Caki2 (cell line): ENCODE results near the gene LAMA4. TPM values are rescaled to one million over a fixed set of nuclear protein-coding genes. Genes with fewer than 3 reads are reported as not detected.

Experiments
- DNase-seq: peaks from one replicate; pipeline ENCODE4 v3.0.0-alpha.2; 2015; ENCODE audit warnings: low read depth
- in situ Hi-C: cut with HindIII; loops from 2 replicates; pipeline ENCODE4 v1.10.0; 2016; ENCODE audit warnings: low sequenced_read_pairs, low pct_unique_long_range_greater_than_20kb, mixed read lengths
- total RNA-seq: library from RNA; depleted of rRNA; stranded (reverse); fragments of >200 nt; shearing (Covaris generic); gene quantifications from 2 replicates; pipeline ENCODE4 v1.2.3, GENCODE V29; 2014; ENCODE audit warnings: low replicate concordance

LAMA4 gene
- total RNA-seq, 1 experiment from 2014 or later: 12.4 TPM

- in situ Hi-C loops: no loop called here
Measured at GRCh38 chr6:112179631-112180030, 74.7 kb downstream of the LAMA4 start.

GRCh38 chr6:112178846-112179245 lies 75.5 kb downstream of the LAMA4 start:
- DNase-seq: no peak
- in situ Hi-C loops: no loop called here

More at GRCh38 chr6:112179631-112180030, 74.7 kb downstream of the LAMA4 start:
- DNase-seq: no peak

- in situ Hi-C loops: no loop called here
- DNase-seq: no peak
Measured at GRCh38 chr6:112177092-112177491, 77.3 kb downstream of the LAMA4 start.

- DNase-seq: no peak
- in situ Hi-C loops: no loop called here
Measured at GRCh38 chr6:112176175-112176574, 78.2 kb downstream of the LAMA4 start.

- no peak for DNase-seq
- in situ Hi-C loops: no loop called here
Measured at GRCh38 chr6:112173221-112173804, 81.1 kb downstream of the LAMA4 start.

- no peak for DNase-seq
- in situ Hi-C loops: no loop called here
Measured at GRCh38 chr6:112172540-112172939, 81.8 kb downstream of the LAMA4 start.

GRCh38 chr6:112169541-112169940 lies 84.8 kb downstream of the LAMA4 start:
- in situ Hi-C loops: no loop called here
- DNase-seq: no peak

GRCh38 chr6:112163295-112164257 lies 90.8 kb downstream of the LAMA4 start:
- no peak for DNase-seq
- in situ Hi-C loops: no loop called here

- no peak for DNase-seq
- in situ Hi-C loops: no loop called here
Measured at GRCh38 chr6:112160745-112161144, 93.6 kb downstream of the LAMA4 start.

- DNase-seq: no peak
- in situ Hi-C loops: no loop called here
Measured at GRCh38 chr6:112156668-112157067, 97.7 kb downstream of the LAMA4 start.

- in situ Hi-C loops: no loop called here
Measured at GRCh38 chr6:112155886-112156285, 98.5 kb downstream of the LAMA4 start.

GRCh38 chr6:112154711-112155110 lies 99.7 kb downstream of the LAMA4 start:
- no peak for DNase-seq
- in situ Hi-C loops: no loop called here

More at GRCh38 chr6:112155886-112156285, 98.5 kb downstream of the LAMA4 start:
- no peak for DNase-seq

- in situ Hi-C loops: no loop called here
- DNase-seq: peak; percentile 25
Measured at GRCh38 chr6:112153926-112154607, 100.3 kb downstream of the LAMA4 start.

GRCh38 chr6:112150363-112150762 lies 104.0 kb downstream of the LAMA4 start:
- in situ Hi-C loops: no loop called here
- DNase-seq: no peak

- no peak for DNase-seq
- in situ Hi-C loops: no loop called here
Measured at GRCh38 chr6:112149719-112150263, 104.6 kb downstream of the LAMA4 start.

- DNase-seq: no peak
- in situ Hi-C loops: no loop called here
Measured at GRCh38 chr6:112149236-112149635, 105.1 kb downstream of the LAMA4 start.

GRCh38 chr6:112148103-112148502 lies 106.3 kb downstream of the LAMA4 start:
- DNase-seq: no peak
- in situ Hi-C loops: no loop called here

GRCh38 chr6:112145080-112145573 lies 109.2 kb downstream of the LAMA4 start:
- DNase-seq: no peak
- in situ Hi-C loops: no loop called here
